Sigmoid colon (tissue), 7 donors: ENCODE results near the gene NCR2. TPM values are rescaled to one million over a fixed set of nuclear protein-coding genes. Genes with fewer than 3 reads are reported as not detected.
"Not testable (repeated sequence)": the region's sequence is repeated elsewhere in the genome, so short reads cannot be mapped to it uniquely, and the experiment has no call there.

ENCODE experiments used
- DNase-seq: peaks from one replicate; pipeline ENCODE4 v3.0.0-alpha.2; 2019
- H3K27ac ChIP-seq, 4 donors: fragments of 200-600 bp; sonication (generic); one replicate each; pipeline ENCODE4 v1.5.1; 2016 to 2019; ENCODE audit warnings: mild to moderate bottlenecking in 1 of 4
- H3K27me3 ChIP-seq, 3 donors: fragments of 200-600 bp; sonication (generic); one replicate each; pipeline ENCODE4 v1.5.1; 2019; ENCODE audit warnings: mild to moderate bottlenecking in 1 of 3
- H3K36me3 ChIP-seq, 4 donors: fragments of 200-600 bp; sonication (generic); one replicate each; pipeline ENCODE4 v1.5.1; 2016 to 2019
- H3K4me1 ChIP-seq, 4 donors: fragments of 200-600 bp; sonication (generic); one replicate each; pipeline ENCODE4 v1.5.1; 2017 to 2019
- H3K4me3 ChIP-seq, 4 donors: fragments of 200-600 bp; sonication (generic); one replicate each; pipeline ENCODE4 v1.5.1; 2017 to 2019; ENCODE audit warnings: mild to moderate bottlenecking in 2 of 4, moderate library complexity in 1 of 4
- H3K9me3 ChIP-seq, 4 donors: fragments of 200-600 bp in 3 of 4; sonication (generic) in 3 of 4; one replicate each; pipeline versions ENCODE4 v1.5.1 to v1.6.1; 2013 to 2019
- EP300 ChIP-seq, 4 donors: sonication (generic); formaldehyde crosslinking; IDR thresholded peaks; one replicate each; pipeline ENCODE4 v1.6.1; 2017; ENCODE audit warnings: antibody characterized with exemption in 4 of 4
- POLR2A ChIP-seq, 2 donors: fragments of 450-650 bp; IDR thresholded peaks; one replicate each; pipeline ENCODE4 v1.6.1; 2016; ENCODE audit warnings: antibody characterized with exemption in 2 of 2, mild to moderate bottlenecking in 2 of 2, moderate library complexity in 2 of 2
- POLR2AphosphoS5 ChIP-seq, 4 donors: sonication (generic); formaldehyde crosslinking; IDR thresholded peaks; one replicate each; pipeline ENCODE4 v1.6.1; 2017; ENCODE audit warnings: antibody characterized with exemption in 4 of 4
- WGBS, 2 donors: extraction: QIAGEN DNeasy Blood & Tissue Kit; methylation state at CpG; one replicate each; pipeline ENCODE4 v1.1.7; 2013; 5-methylcytosine and 5-hydroxymethylcytosine counted together
- intact Hi-C: fragments of 100-400 bp; cut with DNase I; formaldehyde crosslinking; loops from one replicate; pipeline ENCODE4 v1.15.1; 2023
- polyA plus RNA-seq, 3 donors: library from polyadenylated mRNA; stranded (reverse); fragments of 200-250 nt; gene quantifications; one replicate each; pipeline ENCODE4 v1.2.3, GENCODE V29; 2013
- total RNA-seq, 4 donors: library from RNA; depleted of rRNA; stranded (reverse); fragments of >200 nt; gene quantifications; one replicate each; pipeline ENCODE4 v1.1.0, GENCODE V29; 2016
- TF ChIP-seq, protein P1 (sequence below), 4 experiments: fragments of 450-650 bp in 3 of 4; fragments of 200-600 bp in 1 of 4; IDR thresholded peaks; one replicate each; pipeline ENCODE4 v1.5.1; 2016 to 2019; ENCODE audit warnings: antibody characterized with exemption in 4 of 4, mild to moderate bottlenecking in 3 of 4, moderate library complexity in 2 of 4
- donor health status: healthy with polysubstance abuse.
- donor health status: Bipolar disorder and iron deficiency.
- donor health status: healthy.

Gene NCR2
- total and polyA plus RNA-seq, 7 donors, result 0.20 TPM; not detected in 6

DNA sequence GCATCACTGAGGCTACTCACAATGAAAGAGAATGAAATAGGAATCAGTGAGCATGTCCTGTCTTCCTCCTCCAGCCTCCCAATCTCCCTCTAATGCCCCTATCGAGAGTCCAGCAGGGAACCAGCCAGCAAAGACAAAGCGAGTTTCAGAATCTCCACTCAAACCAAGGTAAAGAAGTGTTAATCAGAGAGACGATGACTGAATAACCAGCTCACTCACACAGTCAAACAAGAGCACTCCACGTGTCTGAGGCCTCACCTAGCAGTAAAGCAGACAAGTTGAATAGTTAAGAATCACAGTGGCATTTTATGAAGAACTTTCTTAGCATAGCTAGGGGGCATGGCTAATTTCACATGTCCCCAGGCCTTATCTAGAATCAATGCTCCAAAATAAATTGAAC, 45.6 kb upstream of the NCR2 start:
- no peaks in the 10 kb centered on the region for H3K4me1 ChIP-seq
- 82 to 86% methylated on average over 4 of the region's 4 CpGs for WGBS, 2 donors

DNA sequence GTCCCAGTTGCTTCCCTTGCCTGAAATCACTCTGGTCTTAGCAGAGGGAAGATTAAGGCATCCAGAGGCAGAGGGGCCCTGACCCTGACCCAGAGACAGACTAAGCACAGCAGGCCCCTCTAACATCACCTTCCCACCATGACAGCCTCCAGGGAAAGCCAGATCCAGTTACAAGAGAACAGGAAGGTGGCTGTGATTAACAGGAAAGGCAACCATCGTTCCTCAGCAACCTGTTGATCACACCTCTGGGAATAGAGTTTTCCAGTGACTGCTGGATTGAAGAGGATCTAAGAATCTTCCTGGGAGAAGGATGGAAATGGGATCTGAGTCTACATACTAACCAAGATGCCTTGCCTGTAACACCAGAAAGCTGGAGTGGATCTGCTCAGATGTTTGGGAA, 43.7 kb upstream of the NCR2 start:
- no peaks in the 10 kb centered on the region for H3K4me1 ChIP-seq
- 67 to 69% methylated on average over 1 of the region's 1 CpG for WGBS, 2 donors
- intact Hi-C loops, result no loop called here
- TF ChIP-seq POLR2AphosphoS5 (IDR thresholded peaks at IDR 0.05) (no peak), EP300 (IDR thresholded peaks at IDR 0.05) (no peak), POLR2A (IDR thresholded peaks at IDR 0.05) (no peak)
- TF ChIP-seq, protein P1, sequence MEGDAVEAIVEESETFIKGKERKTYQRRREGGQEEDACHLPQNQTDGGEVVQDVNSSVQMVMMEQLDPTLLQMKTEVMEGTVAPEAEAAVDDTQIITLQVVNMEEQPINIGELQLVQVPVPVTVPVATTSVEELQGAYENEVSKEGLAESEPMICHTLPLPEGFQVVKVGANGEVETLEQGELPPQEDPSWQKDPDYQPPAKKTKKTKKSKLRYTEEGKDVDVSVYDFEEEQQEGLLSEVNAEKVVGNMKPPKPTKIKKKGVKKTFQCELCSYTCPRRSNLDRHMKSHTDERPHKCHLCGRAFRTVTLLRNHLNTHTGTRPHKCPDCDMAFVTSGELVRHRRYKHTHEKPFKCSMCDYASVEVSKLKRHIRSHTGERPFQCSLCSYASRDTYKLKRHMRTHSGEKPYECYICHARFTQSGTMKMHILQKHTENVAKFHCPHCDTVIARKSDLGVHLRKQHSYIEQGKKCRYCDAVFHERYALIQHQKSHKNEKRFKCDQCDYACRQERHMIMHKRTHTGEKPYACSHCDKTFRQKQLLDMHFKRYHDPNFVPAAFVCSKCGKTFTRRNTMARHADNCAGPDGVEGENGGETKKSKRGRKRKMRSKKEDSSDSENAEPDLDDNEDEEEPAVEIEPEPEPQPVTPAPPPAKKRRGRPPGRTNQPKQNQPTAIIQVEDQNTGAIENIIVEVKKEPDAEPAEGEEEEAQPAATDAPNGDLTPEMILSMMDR (IDR thresholded peaks at IDR 0.05), result no peak
- no peaks in the 10 kb centered on the region for H3K36me3 ChIP-seq
- no peaks in the 10 kb centered on the region for H3K9me3 ChIP-seq
- DNase-seq, result no peak
- no peak overlapping the region for H3K4me3 ChIP-seq
- H3K27ac ChIP-seq, result no peak overlapping the region
- H3K27me3 ChIP-seq, result no peaks in the 10 kb centered on the region

More for the DNA sequence above, 45.6 kb upstream of the NCR2 start:
- intact Hi-C loops, result no loop called here
- TF ChIP-seq, protein P1 (IDR thresholded peaks at IDR 0.05), result no peak
- TF ChIP-seq POLR2AphosphoS5 (IDR thresholded peaks at IDR 0.05), result no peak
- no peak for TF ChIP-seq POLR2A (IDR thresholded peaks at IDR 0.05)
- no peak for TF ChIP-seq EP300 (IDR thresholded peaks at IDR 0.05)
- no peaks in the 10 kb centered on the region for H3K27me3 ChIP-seq
- no peak overlapping the region for H3K4me3 ChIP-seq
- H3K36me3 ChIP-seq, result no peaks in the 10 kb centered on the region
- H3K9me3 ChIP-seq, result no peaks in the 10 kb centered on the region
- H3K27ac ChIP-seq, result no peak overlapping the region
- DNase-seq, result no peak

DNA sequence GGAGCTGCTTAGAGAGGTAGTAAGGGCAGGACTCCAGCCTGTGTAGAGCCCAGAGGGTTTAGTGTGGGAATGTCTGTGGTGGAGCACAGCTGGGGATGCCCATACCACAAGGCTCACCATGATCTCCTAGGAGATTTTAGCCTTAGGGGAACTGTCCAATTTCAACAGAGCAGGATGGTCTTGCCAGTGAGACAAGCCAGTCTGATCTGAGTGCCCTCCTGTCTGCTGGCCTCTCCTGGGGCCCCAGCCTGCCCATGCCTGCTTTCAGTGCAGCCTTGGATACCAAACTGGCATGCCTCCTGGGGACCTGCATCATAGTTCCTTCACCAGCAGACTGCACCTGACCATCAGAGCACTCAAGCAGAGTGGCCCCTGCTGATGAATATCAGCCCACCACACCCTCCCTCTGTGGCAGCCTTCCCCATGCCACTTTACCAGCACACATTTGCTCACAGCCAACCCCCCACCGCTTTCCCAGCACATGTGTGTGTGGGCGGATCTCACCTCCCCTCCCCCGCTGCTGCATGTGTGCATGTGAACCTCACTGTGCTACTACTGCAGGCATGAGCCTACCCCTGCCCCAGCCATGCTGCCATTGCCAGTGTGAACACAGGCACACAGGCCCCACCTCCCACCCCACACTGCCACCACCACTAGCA, 41.1 kb upstream of the NCR2 start:
- no peaks in the 10 kb centered on the region for H3K9me3 ChIP-seq
- H3K4me1 ChIP-seq, result no peaks in the 10 kb centered on the region
- TF ChIP-seq, protein P1 (IDR thresholded peaks at IDR 0.05), result no peak
- TF ChIP-seq POLR2AphosphoS5 (IDR thresholded peaks at IDR 0.05) (no peak), POLR2A (IDR thresholded peaks at IDR 0.05) (no peak), EP300 (IDR thresholded peaks at IDR 0.05) (no peak)
- no peaks in the 10 kb centered on the region for H3K27me3 ChIP-seq
- intact Hi-C loops, result no loop called here
- 86 to 91% methylated on average over 3 of the region's 3 CpGs for WGBS, 2 donors
- no peak overlapping the region for H3K27ac ChIP-seq
- DNase-seq, result no peak
- H3K4me3 ChIP-seq, result no peak overlapping the region
- H3K36me3 ChIP-seq, result no peaks in the 10 kb centered on the region

DNA sequence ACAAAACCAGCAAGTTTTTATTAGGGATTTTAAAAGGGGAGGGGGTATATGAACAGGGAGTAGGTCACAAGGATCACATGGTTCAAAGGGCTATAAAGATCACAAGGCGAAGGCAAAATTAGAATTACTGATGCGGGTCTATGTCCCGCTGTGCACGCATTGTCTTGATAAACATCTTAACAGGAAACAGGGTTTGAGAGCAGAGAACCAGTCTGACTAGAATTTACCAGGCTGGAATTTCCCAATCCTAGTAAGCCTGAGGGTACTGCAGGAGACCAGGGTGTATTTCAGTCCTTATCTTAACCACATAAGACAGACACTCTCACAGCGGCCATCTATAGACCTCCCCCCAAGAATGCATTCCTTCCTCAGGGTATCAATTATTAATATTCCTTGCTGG, 38.2 kb upstream of the NCR2 start:
- H3K27ac ChIP-seq, H3K36me3 ChIP-seq, H3K27me3 ChIP-seq, H3K4me3 ChIP-seq, intact Hi-C loops, DNase-seq, H3K9me3 ChIP-seq, H3K4me1 ChIP-seq: not testable (repeated sequence)
- 55 to 67% methylated on average over 5 of the region's 5 CpGs for WGBS, 2 donors

DNA sequence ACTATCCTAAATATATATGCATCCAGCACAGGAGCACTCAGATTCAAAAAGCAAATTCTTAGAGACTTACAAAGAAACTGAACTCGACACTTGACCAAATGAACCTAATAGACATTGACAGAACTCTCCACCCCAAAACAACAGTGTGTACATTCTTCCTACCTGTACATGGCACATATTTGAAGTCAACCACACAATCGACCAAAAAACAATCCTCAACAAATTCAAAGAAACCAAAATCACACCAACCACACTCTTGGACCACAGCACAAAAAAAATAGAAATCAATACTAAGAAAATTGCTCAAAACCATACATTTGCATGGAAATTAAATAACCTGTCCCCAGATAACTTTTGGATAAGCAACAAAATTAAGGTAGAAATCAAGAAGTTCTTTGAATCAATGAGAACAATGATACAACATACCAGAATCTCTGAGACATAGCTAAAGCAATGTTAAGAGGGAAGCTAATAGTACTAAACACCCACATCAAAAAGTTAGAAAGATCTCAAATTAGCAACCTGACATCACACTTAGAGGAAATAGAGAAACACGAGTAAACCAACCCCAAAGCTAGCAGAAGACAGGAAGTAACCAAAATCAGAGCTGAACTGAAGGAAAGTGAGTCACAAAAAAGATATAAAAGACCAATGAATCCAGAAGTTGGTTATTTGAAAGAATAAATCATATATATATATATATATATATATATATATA, 36.5 kb upstream of the NCR2 start:
- DNase-seq, result no peak
- Histone ChIP-seq H3K9me3 (no peaks in the 10 kb centered on the region), H3K4me3 (no peak overlapping the region), H3K27ac (no peak overlapping the region), H3K27me3 (no peaks in the 10 kb centered on the region), H3K36me3 (no peaks in the 10 kb centered on the region), H3K4me1 (no peaks in the 10 kb centered on the region)
- TF ChIP-seq EP300 (IDR thresholded peaks at IDR 0.05), result no peak
- no peak for TF ChIP-seq POLR2AphosphoS5 (IDR thresholded peaks at IDR 0.05)
- TF ChIP-seq POLR2A (IDR thresholded peaks at IDR 0.05), result no peak
- TF ChIP-seq, protein P1 (IDR thresholded peaks at IDR 0.05), result no peak
- intact Hi-C loops, result no loop called here
- 48 to 50% methylated on average over 3 of the region's 3 CpGs for WGBS, 2 donors
